Renal pelvis (tissue), 4 donors: ENCODE data around the gene PLA2G4A. TPM values are rescaled to one million over a fixed set of nuclear protein-coding genes. Genes with fewer than 3 reads are reported as not detected.
A peak's percentile ranks its signal among the peaks of the same experiment; 100 is the strongest.

Source experiments
- DNase-seq: peaks from one replicate; pipeline ENCODE4 v3.0.0-alpha.2; 2013
- polyA plus RNA-seq, 3 donors: library from polyadenylated mRNA; unstranded; fragments of 120-200 nt; gene quantifications; one replicate each; pipeline ENCODE4 v1.2.1, GENCODE V29; 2013; ENCODE audit not compliant: insufficient read length in 3 of 3

PLA2G4A gene
- polyA plus RNA-seq, 3 donors, result 4.6 to 8.5 (median 8.3) TPM

GRCh38 chr1:186975220-186975619 is 146.5 kb downstream of the PLA2G4A start:
- no peak for DNase-seq

DNA sequence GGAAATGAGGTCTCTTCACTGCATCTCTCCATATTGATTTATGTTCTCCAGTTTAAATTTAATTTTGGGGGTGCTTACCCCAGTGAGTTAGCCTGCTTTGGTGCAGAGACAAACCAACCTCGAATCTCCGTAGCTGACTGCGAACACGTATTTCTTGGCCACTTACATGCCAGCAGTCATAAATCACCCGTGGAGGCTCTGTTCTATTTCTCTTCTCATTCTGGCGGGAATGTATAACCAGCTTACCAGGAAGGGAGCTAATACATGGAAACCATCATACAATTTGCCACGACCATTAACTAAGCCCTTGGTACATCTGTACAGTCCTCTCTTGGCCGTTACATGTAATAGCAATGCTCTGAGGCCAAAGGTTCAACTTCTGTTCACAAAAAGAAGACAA is 148.0 kb downstream of the PLA2G4A start:
- no peak for DNase-seq

DNA sequence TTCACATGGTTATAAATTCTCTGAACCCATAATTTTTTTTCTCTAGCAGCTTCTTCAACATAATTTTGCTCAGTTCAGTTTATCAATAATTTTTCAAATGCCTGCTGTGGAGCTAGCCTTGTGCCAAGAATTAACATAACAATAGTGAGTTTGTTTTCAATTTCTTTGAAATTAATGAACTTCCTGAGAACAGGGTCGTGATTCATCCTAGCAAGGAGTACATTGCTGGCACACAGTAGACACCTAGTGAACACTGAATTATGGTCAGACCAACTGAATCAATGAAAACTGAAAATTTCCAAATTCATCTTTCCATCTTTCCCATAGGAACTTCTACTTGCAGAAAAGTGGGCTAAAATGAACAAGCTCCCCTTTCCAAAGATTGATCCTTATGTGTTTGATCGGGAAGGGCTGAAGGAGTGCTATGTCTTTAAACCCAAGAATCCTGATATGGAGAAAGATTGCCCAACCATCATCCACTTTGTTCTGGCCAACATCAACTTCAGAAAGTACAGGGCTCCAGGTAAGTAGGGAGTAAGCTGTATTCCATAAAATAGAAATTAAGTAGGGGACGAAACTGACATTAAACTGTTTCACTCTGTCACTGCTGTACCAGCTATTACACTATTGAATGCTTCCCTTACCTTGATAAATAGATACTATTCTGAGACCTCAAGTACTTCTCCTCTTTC is 148.7 kb downstream of the PLA2G4A start:
- no peak for DNase-seq

GRCh38 chr1:186978596-186979556 is 150.1 kb downstream of the PLA2G4A start:
- no peak for DNase-seq

- DNase-seq, result no peak
Measured at GRCh38 chr1:186980400-186980799, 151.7 kb downstream of the PLA2G4A start.

DNA sequence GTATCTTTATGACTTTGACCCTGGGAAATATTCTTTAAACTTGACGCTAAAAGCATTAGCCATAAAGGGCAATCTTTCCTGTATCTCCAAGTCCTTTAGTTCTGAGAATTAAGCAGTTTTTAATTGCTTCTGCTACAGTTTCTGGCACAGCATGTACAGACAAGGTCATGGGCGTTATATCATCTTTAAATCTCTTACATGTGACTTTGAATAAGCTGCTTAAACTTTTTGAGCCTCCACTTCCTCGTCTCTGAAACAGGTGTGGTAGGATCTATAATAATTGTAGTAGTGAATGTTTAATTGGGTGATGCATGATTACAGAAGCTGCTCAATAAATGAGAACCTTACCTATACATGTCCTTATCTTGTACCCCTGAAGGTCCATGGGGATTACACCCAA is 153.4 kb downstream of the PLA2G4A start:
- no peak for DNase-seq

DNA sequence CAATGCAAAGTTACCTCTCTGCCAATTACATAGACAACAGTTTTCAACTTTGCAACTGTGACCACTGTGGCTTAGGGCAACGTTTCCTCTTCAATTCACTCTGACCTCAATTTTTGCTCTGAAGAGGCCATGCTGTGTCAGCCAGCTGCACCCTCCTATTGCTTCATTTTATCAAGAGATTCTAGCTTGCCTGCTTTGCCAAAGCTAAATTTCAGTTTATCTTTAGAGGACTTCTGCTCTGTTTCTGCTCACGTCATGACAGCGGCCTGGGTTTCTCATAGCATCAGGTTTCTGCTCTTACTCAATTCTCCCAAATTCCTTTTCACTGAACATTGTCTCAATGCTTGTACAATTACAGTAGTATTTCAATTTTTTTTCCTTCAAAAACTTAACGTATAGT is 154.6 kb downstream of the PLA2G4A start:
- DNase-seq, result no peak

DNA sequence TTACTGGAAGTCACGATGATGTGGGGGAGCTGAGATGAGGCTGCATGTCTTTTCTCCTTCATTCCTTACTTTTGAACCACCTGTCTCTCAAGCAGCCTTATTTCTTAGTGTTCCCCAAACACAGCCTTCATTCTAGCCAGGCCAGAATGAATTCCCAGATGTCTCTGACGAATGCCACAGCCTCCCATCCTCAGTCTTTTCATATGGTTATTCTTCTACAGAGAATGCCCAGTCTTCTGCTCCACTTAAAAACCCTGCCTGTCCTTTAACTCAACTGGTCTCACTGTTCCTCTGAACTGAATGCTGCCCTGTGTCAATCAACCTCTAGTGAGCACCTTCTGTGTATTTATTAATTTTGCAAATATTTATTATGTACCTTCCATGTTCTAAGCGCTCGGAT is 156.2 kb downstream of the PLA2G4A start:
- DNase-seq, result no peak

DNA sequence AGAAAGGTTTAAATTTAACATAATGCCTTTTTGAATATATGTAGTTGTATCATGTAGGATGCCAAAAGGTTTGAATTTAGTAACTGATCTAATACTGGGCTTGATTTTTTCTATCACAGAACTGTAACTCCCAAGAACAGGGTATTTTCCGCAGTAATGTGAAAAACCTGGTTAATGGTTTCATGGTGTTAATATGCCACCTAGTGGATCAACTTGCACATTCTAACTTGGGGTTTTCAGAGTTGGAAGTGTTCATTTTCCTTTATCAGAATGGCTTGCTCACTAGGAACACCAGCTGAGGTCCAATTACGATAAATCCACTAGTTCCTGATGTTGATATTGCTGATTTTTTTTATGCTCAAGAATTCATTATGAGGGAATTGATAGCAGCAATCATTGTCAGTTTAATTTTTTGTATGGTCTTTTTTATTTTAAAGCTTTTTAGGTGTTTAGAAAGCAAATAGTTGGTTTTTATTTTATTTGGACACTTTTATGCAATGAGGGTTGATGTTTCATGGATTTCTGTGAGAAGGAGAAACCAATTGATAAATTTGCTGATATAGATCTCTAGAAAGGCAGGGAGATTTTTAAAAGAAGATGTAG is 157.2 kb downstream of the PLA2G4A start:
- peak; percentile 54 for DNase-seq

GRCh38 chr1:186987065-186987464 is 158.3 kb downstream of the PLA2G4A start:
- DNase-seq, result no peak

GRCh38 chr1:186987769-186988168 is 159.0 kb downstream of the PLA2G4A start:
- DNase-seq, result no peak

- DNase-seq, result no peak
Measured at GRCh38 chr1:186993996-186994395, 165.2 kb downstream of the PLA2G4A start.

GRCh38 chr1:186994897-186995296 is 166.1 kb downstream of the PLA2G4A start:
- no peak for DNase-seq

DNA sequence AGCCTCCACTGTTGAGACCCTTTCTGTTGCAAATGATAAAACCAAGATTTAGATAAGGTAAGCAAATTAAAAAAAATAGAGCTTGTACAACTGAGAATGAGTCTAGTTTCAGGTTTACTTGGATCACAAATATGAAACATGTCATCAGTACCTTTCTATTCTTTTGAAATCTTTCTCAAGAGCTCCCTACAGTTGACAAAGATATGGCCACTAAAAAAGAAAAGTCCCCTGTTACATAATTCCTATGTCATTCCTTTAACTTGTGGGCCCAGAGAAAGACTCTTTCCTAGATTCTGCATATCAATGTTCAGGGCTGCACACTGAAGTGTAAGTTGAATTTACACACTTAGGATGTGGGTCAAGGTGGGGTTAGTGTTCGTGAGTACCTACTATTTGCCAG is 168.1 kb downstream of the PLA2G4A start:
- no peak for DNase-seq

DNA sequence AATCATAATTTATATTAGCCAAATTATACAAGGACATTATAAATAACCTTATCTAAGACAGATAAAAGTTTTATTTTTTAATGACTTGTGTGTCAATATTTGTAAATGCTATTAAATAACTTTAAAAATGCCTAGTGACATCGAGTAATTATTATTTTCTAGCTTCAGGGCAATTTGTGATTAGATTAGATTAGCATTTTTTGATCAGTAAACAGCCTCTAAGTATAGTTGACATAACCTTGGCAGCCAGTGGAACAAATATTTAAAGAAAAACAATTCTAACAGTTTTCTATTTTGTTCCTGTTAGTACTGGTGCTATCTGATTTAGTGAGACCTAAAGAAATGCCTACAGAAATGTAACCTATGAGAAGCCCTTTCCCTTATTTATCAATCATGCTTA is 169.1 kb downstream of the PLA2G4A start:
- DNase-seq, result no peak

GRCh38 chr1:186999506-186999905 is 170.8 kb downstream of the PLA2G4A start:
- no peak for DNase-seq

DNA sequence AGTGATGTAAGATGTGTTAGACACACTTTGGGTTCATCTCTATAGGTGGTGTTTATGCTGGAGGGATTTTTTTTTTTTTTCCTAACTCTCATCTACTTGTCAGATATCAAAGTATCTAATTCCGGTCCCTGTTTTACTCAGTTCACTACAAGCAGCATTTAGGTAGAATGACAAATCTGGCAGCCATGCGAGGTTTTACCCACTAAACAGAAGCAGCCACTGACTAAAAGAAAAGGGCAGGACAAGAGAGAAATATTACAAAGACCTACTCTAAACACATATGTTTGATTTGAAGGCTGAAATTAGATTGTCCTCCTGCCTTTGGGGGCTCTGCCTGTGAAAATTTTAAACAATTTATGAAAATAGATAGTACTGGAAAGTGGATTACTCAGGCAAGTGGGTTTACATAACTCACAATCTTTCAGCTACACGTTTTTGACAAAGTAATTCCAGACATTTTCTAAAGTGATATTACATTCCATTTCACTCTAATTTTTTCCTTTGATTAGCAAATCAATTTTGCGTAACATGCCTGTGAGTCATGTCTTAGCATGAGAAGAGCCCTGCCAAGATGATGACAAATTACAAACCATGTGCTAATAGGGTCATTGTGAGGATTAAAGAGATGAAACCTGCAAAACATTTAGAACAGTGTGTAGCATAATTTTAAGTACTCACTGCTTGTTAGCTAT is 172.6 kb downstream of the PLA2G4A start:
- DNase-seq, result no peak

DNA sequence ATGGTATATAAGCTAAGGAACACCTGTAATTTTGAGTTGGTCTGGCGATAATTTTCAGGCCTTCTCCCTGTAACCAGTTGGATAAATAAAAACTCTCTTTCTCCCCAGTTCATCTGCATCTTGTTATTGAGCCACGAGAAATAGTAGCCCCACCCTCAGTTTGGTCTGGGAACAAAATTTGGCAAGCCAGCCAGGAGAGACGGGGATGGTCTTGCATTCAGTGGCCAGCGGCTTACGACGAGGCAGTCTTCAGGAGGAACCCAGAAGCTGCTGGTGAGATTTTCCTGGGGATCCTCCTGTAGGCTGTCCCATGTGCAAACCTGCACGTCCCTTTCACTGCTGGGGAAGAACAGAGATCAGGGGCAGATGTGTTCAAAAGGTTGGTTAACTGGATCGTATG is 174.6 kb downstream of the PLA2G4A start:
- no peak for DNase-seq

DNA sequence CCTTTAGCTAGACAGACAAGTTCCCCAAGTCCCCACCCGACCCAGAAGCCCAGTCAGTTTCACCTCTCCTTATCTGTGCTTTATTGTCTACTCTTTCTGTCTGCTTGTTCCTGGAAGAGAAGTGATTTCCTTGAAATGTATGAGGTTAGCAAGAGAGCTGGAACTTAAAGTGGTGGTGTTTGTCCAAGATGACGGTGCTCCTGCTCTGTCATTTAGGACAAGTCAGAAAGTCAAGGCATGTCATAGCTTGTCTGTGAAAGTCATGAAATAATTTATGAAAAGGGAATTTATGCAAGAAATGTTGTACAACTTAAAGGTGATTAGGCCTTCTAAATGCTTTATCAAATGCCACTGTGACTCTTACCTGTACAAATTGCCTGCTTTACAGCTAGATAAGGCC is 178.1 kb downstream of the PLA2G4A start:
- DNase-seq, result no peak

DNA sequence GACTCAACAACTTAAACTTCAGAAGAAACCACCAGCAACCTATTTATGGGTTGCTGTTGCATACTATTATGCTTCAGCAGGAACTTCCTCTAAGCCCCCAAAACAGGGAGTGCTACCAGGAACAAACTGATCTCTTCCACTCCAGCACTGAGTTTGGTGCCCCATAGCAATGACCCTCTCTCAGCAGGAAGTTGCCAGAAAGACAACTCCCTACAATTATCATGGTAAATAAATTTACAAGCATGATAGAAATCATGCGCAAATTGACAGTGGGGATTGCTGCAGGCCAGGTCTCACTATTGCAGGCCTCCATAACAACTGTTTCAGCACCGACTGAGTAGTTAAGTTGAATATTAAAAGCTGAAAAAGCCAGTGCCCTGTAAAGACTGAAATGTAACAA is 180.6 kb downstream of the PLA2G4A start:
- DNase-seq, result no peak

DNA sequence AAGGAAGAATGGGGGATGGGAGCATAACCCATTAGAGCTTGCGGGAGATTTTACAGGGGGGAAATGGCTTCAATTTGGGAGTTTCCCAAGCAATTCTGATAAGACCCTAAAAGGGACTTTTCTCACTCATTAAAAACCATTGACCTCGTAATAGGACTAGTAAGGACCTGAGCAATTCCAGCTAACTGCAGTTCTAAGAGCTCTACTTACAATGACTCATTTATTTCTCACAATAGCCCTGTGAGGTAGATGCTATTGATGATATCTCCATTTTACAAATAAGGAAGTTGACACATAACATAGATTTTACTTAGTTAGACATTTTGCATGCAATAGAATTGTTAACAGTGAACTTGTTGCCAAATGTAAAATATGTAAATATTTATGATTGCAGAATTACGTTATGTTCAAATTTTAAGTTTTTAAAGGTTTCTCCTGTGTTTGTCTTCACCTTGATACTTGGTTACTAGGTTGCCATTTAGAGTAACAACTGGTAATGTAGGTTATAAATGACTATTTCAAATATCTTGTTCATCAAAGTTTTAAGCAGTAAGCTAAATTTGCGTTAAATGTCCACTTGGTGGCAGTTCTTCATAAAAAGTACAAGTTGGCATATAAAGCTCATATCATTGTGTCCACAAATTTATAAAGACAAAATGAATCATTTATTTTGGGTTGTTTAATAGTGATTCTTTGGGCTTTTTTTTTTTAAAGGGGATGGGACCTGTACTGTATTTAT is 182.0 kb downstream of the PLA2G4A start:
- DNase-seq, result no peak
